HG02763 (cell line): ENCODE results near the gene CYP26C1.

Experiments used
- ATAC-seq: cut with Tn5 transposase; IDR thresholded peaks from one replicate; pipeline ENCODE4 v1.9.1; 2021; ENCODE audit warnings: mild to moderate bottlenecking, moderate library complexity; ENCODE audit not compliant: unreplicated experiment

CYP26C1 gene

GRCh38 chr10:93063977-93064660, 3.5 kb downstream of the CYP26C1 start:
- no peak for ATAC-seq

GRCh38 chr10:93064874-93065660, 4.5 kb downstream of the CYP26C1 start:
- ATAC-seq = no peak

GRCh38 chr10:93065675-93066543, 5.3 kb downstream of the CYP26C1 start:
- ATAC-seq = no peak

- no peak for ATAC-seq
Observed at GRCh38 chr10:93066544-93066913, 5.9 kb downstream of the CYP26C1 start.

GRCh38 chr10:93067443-93068365, 7.1 kb downstream of the CYP26C1 start:
- no peak for ATAC-seq

- no peak for ATAC-seq
Observed at GRCh38 chr10:93068411-93069244, 8.0 kb downstream of the CYP26C1 start.

- no peak for ATAC-seq
Observed at GRCh38 chr10:93069245-93069561, 8.6 kb downstream of the CYP26C1 start.

GRCh38 chr10:93070378-93071176, 10.0 kb downstream of the CYP26C1 start:
- no peak for ATAC-seq

- no peak for ATAC-seq
Observed at GRCh38 chr10:93071177-93071472, 10.5 kb downstream of the CYP26C1 start.

- ATAC-seq = no peak
Observed at GRCh38 chr10:93071674-93072224, 11.2 kb downstream of the CYP26C1 start.

GRCh38 chr10:93072225-93072712, 11.7 kb downstream of the CYP26C1 start:
- ATAC-seq = no peak

- ATAC-seq = no peak
Observed at GRCh38 chr10:93072713-93073538, 12.3 kb downstream of the CYP26C1 start.

- ATAC-seq = no peak
Observed at GRCh38 chr10:93073539-93074146, 13.0 kb downstream of the CYP26C1 start, which contains the start of gene CYP26A1. CYP26A1 (plus strand) TSS chr10:93073893; CDS start chr10:93073935, 42 bp downstream.

GRCh38 chr10:93074147-93074596, 13.6 kb downstream of the CYP26C1 start:
- no peak for ATAC-seq

- no peak for ATAC-seq
Observed at GRCh38 chr10:93074597-93075368, 14.2 kb downstream of the CYP26C1 start.
